NCI-H2029 treated with DMSO at 0.1 percent for 48 hours (cell line): ENCODE data around the gene HIF1A.
"Not testable (repeated sequence)": the region's sequence is repeated elsewhere in the genome, so short reads cannot be mapped to it uniquely, and the experiment has no call there.

Source experiments
- DNase-seq: peaks from one replicate; lab custom pipeline; 2025; lab: John Stamatoyannopoulos, UW

The HIF1A gene

GRCh38 chr14:61694830-61695694 lies at the start of gene HIF1A:
HIF1A (plus strand) TSS chr14:61695513; CDS start chr14:61695805, 292 bp downstream.
- DNase-seq = peak; percentile 99

DNA sequence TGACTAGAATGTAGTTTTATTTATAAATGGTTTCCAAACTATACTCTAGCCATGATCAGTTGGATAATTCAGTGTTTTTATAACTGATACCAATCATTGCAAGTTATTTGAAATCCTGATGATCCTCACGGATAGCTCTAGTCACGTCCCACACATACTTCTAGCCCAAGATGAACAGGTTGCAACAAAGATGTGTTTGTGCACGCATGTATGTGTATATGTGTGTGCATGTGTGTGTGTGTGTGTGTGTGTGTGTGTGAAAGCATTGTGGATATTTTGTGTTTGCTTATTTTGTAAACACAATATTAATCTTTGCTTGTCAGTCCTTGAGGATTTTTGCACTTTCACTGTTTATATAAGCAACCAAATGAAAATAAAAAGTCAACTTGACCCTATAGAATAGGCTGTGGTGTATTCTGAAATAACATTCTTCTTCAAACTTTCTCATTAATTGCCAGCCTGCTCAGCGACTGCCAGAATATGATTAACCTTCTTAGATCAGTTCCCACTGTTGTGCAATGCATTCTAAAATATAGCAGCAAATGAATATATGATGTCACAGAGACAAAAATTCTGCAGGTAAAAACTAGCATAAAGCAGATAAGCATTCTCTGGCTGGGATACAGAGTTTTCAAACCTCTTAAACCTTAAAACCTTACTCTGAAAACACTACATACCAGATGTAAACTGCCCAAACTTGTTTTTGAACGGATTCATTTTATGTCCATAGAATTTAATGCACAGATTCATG lies 48.8 kb upstream of the HIF1A start:
- DNase-seq = no peak

DNA sequence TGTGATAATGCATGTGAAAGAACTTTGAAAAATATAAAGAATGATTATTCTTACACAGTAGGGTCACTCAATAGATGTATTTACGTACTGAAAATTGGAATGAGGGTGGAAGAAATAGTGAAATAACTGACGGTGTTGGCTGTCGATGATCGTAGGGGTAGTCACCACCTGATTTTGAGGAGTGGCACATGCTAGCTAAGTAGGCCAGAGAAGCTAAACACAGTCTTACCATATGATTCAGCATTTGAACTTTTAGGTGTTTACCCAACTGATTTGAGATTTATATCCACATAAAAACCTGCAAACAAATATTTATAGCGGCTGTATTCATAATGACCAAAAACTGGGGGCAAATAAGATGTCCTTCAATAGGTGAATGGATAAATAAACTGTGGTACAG lies 47.6 kb upstream of the HIF1A start:
- no peak for DNase-seq

DNA sequence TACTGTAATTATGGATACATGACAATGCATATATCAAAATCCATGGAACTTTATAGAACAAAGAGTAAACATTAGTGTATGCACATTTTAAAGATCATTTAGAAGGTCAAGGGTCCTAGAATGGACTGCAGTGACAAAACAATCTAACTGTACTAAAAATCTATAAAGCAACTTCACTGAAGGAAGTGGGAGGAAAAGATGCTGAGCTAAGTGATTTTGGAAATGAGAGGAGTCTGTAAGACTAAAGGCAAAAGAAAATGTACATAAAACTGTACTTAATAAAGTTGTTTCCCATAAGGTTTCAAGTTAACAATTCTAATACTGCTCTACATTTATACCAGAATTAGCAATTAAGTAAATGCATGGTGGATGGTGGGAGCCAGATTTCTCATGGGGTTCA lies 46.9 kb upstream of the HIF1A start:
- DNase-seq = no peak

DNA sequence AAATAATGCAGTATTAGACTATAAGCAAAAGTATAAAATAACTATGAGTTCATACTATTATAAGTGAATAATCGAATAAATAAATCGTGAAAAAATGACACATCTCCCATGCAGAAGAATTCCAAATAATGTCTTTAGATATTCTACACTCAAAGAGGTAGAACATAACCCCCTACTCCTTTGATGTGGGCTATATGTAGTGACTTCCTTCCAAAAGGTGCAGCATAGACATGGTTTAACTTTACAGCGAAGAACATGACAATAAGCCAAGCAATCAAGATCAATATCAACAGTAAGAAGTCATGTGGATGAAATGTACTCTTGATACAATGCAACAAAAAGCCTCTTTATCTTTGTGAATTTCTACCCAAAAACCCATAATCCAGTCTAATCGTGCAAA lies 46.0 kb upstream of the HIF1A start:
- no peak for DNase-seq

DNA sequence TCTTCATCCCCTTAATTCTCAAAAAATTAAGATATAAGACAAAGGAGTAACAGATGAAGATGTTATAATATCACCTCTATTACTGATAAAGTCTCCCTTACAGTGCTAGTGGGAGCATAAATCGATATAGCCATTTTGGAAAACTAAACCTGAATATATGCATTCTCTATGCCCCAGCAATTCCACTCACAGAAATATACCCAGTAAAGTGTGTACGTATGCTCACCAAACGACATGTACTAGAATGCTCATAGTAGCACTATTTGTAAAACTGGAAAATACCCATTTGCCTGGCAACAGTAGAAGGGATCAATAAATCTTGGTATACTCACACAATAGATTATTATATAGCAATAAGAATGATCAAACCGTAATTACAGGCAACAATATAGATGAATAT lies 44.0 kb upstream of the HIF1A start:
- no peak for DNase-seq

DNA sequence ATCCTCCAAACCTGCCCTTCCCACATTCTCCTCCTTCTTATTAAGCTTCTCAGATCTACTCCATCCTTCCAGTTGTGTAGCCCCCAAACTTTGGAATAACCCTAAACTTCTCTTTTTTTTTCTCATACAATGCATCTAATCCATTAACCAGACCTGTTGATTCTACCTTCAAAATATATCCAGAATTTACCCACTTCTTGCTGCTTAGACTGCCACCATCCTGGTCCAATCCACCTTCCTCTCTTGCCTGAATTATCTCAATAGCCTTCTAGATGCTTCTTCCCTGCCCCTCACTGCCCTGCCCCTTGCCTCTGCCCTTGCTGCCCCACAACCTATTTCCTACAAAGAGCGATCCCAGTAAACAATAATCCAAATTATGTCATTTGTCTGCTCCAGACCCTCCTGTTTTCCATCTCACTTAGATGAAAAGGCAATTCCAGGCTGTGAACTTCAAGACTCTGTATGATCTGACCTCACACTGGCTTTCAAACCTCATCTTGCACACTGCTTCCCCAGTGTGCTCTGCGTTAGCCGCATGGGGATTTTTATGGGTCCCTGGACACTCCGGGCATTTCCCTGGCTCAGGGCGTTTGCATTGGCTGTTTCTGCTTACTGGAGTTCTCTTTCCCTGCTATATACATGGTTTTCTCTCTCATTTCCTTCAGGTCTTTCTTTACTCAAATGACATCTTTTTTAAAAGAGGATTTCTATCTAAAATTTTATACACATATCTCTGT lies 42.6 kb upstream of the HIF1A start:
- DNase-seq = no peak

DNA sequence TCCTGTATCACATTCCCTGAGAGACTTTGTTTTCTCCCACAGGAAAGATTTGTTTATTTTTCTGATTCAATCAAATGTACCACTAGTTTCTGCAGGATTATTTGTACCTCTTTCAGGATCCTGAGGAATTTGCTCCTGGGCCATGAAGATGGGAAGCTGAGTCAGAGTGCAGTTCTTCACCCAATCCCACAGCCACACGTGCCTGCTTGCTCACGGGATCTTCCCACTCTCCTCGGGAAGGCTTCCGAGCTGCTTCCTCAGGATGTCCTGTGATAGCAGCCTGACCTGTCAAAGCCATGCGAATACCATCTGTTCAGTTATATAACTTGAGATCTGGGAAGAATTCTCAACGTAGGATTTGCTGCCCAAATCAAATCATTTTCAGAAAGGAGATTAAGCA lies 41.8 kb upstream of the HIF1A start:
- no peak for DNase-seq

DNA sequence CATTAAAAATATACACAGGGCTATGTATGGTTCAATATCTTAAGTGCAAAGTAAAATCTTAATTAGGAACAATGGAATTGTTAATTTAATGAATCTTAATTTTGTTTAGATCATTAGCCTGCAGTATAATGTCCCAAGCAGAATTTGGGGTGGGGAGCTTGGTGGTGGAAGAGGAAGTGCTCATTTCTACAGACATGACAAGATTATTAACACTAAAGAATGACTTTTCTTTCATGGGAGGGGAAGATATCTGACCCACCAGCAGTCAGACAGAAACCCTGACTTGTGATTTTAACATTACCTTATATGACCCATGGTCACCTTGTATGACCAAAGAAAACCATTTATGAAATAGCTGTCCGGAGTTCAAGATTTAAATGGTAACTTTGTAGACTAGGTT lies 41.3 kb upstream of the HIF1A start:
- no peak for DNase-seq

GRCh38 chr14:61655777-61656176 lies 39.5 kb upstream of the HIF1A start:
- DNase-seq = no peak

DNA sequence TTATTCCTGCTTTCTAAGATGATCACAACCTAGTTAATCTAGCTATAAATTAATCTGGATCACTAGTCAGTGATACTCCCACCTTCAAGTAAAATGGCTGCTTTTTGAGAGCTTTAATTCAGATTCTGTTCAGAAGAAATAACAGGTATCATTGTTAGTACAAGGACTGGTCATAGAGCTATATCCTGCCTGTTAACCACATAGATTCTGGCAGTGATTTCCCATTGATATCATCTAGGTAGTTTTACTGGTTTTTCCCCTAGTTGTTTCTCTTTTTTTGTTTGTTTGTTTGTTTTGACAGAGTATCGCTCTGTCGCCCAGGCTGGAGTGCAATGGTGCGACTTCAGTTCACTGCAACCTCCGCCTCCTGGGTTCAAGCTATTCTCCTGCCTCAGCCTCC lies 39.0 kb upstream of the HIF1A start:
- DNase-seq = no peak

DNA sequence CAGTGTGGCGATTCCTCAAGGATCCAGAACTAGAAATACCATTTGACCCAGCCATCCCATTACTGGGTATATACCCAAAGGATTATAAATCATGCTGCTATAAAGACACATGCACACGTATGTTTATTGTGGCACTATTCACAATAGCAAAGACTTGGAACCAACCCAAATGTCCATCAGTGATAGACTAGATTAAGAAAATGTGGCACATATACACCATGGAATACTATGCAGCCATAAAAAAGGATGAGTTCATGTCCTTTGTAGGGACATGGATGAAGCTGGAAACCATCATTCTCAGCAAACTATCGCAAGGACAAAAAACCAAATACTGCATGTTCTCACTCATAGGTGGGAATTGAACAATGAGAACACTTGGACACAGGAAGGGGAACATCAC lies 37.2 kb upstream of the HIF1A start:
- DNase-seq = not testable (repeated sequence)

- no peak for DNase-seq
These were observed 35.7 kb upstream of the HIF1A start for GRCh38 chr14:61659582-61659981.

GRCh38 chr14:61661471-61662400 lies 33.6 kb upstream of the HIF1A start:
- DNase-seq = no peak

- peak; percentile 36 for DNase-seq
These were observed 32.6 kb upstream of the HIF1A start for GRCh38 chr14:61662437-61663311.

GRCh38 chr14:61663312-61663979 lies 31.9 kb upstream of the HIF1A start:
- no peak for DNase-seq

DNA sequence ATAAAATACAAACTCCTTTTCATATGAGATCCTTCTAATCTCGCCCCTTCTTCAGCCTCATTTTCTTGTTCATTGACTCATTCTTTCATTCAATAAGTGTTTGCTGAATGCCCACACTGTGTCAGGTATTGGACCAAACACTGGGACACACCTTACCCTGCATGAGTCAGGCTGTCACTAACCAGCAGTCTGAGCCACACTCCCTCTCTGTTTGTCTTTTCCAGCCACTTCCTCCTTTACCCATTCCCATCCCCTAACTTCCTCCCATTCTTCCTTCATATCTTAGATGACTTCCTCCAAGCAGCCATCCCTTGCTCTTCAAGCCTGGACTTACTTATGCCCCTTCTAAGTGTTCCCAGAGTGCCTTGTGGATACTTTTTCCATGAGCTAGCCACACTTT lies 27.0 kb upstream of the HIF1A start:
- DNase-seq = no peak

DNA sequence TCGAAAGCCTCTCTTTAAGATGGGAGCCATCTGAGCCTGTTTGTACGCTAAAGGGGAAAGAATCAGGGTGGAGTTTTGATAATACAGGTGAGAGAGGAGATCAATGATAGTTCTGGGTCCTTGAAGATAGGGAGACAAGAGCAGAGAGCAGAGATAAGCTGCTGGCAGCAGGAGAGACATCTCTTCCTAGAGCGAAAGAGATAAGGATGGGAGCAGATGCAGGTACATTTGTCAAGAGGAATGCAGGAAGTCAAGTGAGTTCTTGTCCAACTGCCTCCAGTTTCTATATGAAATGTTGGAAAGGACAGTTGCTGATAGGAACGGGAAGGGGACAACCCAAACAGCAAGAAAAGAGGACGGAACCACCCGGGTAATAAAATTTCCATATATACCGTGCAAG lies 24.7 kb upstream of the HIF1A start:
- no peak for DNase-seq

- no peak for DNase-seq
These were observed 24.2 kb upstream of the HIF1A start for GRCh38 chr14:61671082-61671481.

- DNase-seq = no peak
These were observed 22.5 kb upstream of the HIF1A start for GRCh38 chr14:61672796-61673195.
